H1 (cell line): Measurements from ENCODE around the gene SLC7A14.

ENCODE experiments used
- BRCA1 ChIP-seq: IDR thresholded peaks from 2 replicates; pipeline ENCODE4 v1.6.1; 2012; ENCODE audit warnings: low read depth, low read length, improper control_type of control experiment
- CBX5 ChIP-seq: fragments of 300-800, 300-1000 bp; sonication (generic); IDR thresholded peaks from 2 replicates; pipeline ENCODE4 v1.7.1; 2016; ENCODE audit warnings: antibody characterized with exemption, low read length, low read depth
- CEBPB ChIP-seq: IDR thresholded peaks from 2 replicates; pipeline ENCODE4 v1.6.1; 2012; ENCODE audit warnings: low read depth, low read length
- CTCF ChIP-seq, 3 experiments: IDR thresholded peaks; 1 replicate in 2 of 3; 2 replicates in 1 of 3; pipeline versions ENCODE4 v1.5.1 to v1.6.1; 2011; ENCODE audit warnings: low read length in 3 of 3, mild to moderate bottlenecking in 3 of 3, inconsistent platforms in 2 of 3, low read depth in 1 of 3, moderate library complexity in 1 of 3; ENCODE audit not compliant: insufficient read depth in 1 of 3; ENCODE audit errors: control extremely low read depth in 1 of 3
- EP300 ChIP-seq, 2 experiments: IDR thresholded peaks; 1 replicate in 1 of 2; 2 replicates in 1 of 2; pipeline ENCODE4 v1.6.1; 2011 to 2012; ENCODE audit warnings: low read depth in 2 of 2, low read length in 2 of 2, mild to moderate bottlenecking in 2 of 2, borderline replicate concordance in 1 of 2, inconsistent platforms in 1 of 2, moderate library complexity in 1 of 2
- HDAC6 ChIP-seq: IDR thresholded peaks from one replicate; pipeline ENCODE4 v1.7.1; 2012; ENCODE audit warnings: low read depth, mild to moderate bottlenecking, inconsistent platforms, low read length, moderate library complexity
- MAX ChIP-seq: IDR thresholded peaks from 2 replicates; pipeline ENCODE4 v1.6.1; 2012; ENCODE audit warnings: inconsistent platforms
- NRF1 ChIP-seq: IDR thresholded peaks from 2 replicates; pipeline ENCODE4 v1.6.1; 2011; ENCODE audit warnings: mild to moderate bottlenecking, low read depth, low read length, improper control_type of control experiment
- POLR2A ChIP-seq, 2 experiments: IDR thresholded peaks; 1 replicate in 1 of 2; 2 replicates in 1 of 2; pipeline ENCODE4 v1.6.1; 2011; ENCODE audit warnings: low read depth in 2 of 2, low read length in 2 of 2, mild to moderate bottlenecking in 2 of 2; ENCODE audit errors: control extremely low read depth in 1 of 2
- SIX5 ChIP-seq: IDR thresholded peaks from 2 replicates; pipeline ENCODE4 v1.6.1; 2011; ENCODE audit warnings: mild to moderate bottlenecking, low read depth, low read length

GRCh38 chr3:170610321-170610884, 24.5 kb upstream of the SLC7A14 start:
- TF ChIP-seq CTCF (IDR thresholded peaks at IDR 0.05; ENCODE audit: control extremely low read depth in 1 of 3, insufficient read depth in 1 of 3, low read depth in 1 of 3, low read length in 3 of 3) (no peak), CEBPB (no peak), MAX (no peak), BRCA1 (no peak), SIX5 (no peak), POLR2A (IDR thresholded peaks at IDR 0.05; ENCODE audit: control extremely low read depth in 1 of 2, low read depth in 2 of 2, low read length in 2 of 2) (no peak), NRF1 (no peak), CBX5 (no peak), EP300 (IDR thresholded peaks at IDR 0.05; ENCODE audit: borderline replicate concordance in 1 of 2, low read depth in 2 of 2, low read length in 2 of 2) (no peak), HDAC6 (no peak)
